Colonic mucosa (tissue), 4 donors: Measurements from ENCODE around the gene CAPN10. TPM values are rescaled to one million over a fixed set of nuclear protein-coding genes. Genes with fewer than 3 reads are reported as not detected.

Experiments used
- DNase-seq: peaks from one replicate; pipeline ENCODE4 v3.0.0-alpha.2; 2020
- H3K27ac ChIP-seq: fragments of 200-600 bp; one replicate; pipeline ENCODE4 v1.8.0; 2021
- H3K27me3 ChIP-seq: fragments of 200-600 bp; one replicate; pipeline ENCODE4 v1.8.0; 2021
- H3K36me3 ChIP-seq: fragments of 200-600 bp; one replicate; pipeline ENCODE4 v1.8.0; 2021
- H3K4me1 ChIP-seq: fragments of 200-600 bp; one replicate; pipeline ENCODE4 v1.8.0; 2021; ENCODE audit warnings: mild to moderate bottlenecking
- H3K4me3 ChIP-seq: fragments of 200-600 bp; one replicate; pipeline ENCODE4 v1.8.0; 2021
- H3K9ac ChIP-seq, 2 donors: one replicate each; pipeline ENCODE4 v1.7.0; 2013; ENCODE audit warnings: control low read depth in 2 of 2, low read depth in 2 of 2, low read length in 2 of 2
- H3K9me3 ChIP-seq: fragments of 200-600 bp; one replicate; pipeline ENCODE4 v1.8.0; 2021
- CTCF ChIP-seq: fragments of 200-600 bp; IDR thresholded peaks from one replicate; pipeline ENCODE4 v1.8.0; 2022; ENCODE audit warnings: antibody characterized with exemption, mild to moderate bottlenecking
- intact Hi-C: fragments of 100-400 bp; cut with DNase I; formaldehyde crosslinking; loops from one replicate; pipeline ENCODE4 v1.14.1; 2022
- total RNA-seq, 2 donors: library from RNA; stranded (reverse); fragmentation: NEBNext Ultra II Directional in 1 of 2; extraction: Animal tissue kit (Norgen Biotek cat#: 25700) in 1 of 2; gene quantifications; one replicate each; pipeline ENCODE4 v1.2.1, GENCODE V29; 2021
- donor health status: healthy.
- donor health status: DM: no; HTN: no; CAD: no.
- donor health status: DM: no; HTN: no; CAD: no.

CAPN10 gene
- total RNA-seq, 2 donors from 2014 or later, result 29.1 to 47.8 TPM

- Histone ChIP-seq H3K4me1 (no peaks in the 10 kb centered on the region), H3K27me3 (no peaks in the 10 kb centered on the region), H3K36me3 (peaks cover 3% of the 10 kb centered on the region), H3K9ac (no peak overlapping the region), H3K9me3 (no peaks in the 10 kb centered on the region), H3K4me3 (no peak overlapping the region), H3K27ac (no peak overlapping the region)
- TF ChIP-seq CTCF, result no peak
- intact Hi-C loops, result no loop called here
- DNase-seq, result no peak
These were observed 34.7 kb upstream of the CAPN10 start for GRCh38 chr2:240551811-240552210.

- peaks cover 3% of the 10 kb centered on the region for H3K36me3 ChIP-seq
- H3K4me3 ChIP-seq, result no peak overlapping the region
- H3K9me3 ChIP-seq, result no peaks in the 10 kb centered on the region
- no peaks in the 10 kb centered on the region for H3K27me3 ChIP-seq
- no peak for DNase-seq
- intact Hi-C loops, result no loop called here
- H3K27ac ChIP-seq, result no peak overlapping the region
- no peak for TF ChIP-seq CTCF
- H3K4me1 ChIP-seq, result peaks cover 12% of the 10 kb centered on the region
- H3K9ac ChIP-seq, result no peak overlapping the region
These were observed 32.5 kb upstream of the CAPN10 start for GRCh38 chr2:240553956-240554480.

GRCh38 chr2:240554767-240555493 lies 31.6 kb upstream of the CAPN10 start:
- no peak for DNase-seq
- no peaks in the 10 kb centered on the region for H3K27me3 ChIP-seq
- no peak overlapping the region for H3K27ac ChIP-seq
- H3K4me3 ChIP-seq, result no peak overlapping the region
- H3K4me1 ChIP-seq, result peaks cover 19% of the 10 kb centered on the region
- no peak overlapping the region for H3K9ac ChIP-seq
- H3K9me3 ChIP-seq, result no peaks in the 10 kb centered on the region
- no peak for TF ChIP-seq CTCF
- intact Hi-C loops, result no loop called here
- H3K36me3 ChIP-seq, result peaks cover 3% of the 10 kb centered on the region

- Histone ChIP-seq H3K9me3 (no peaks in the 10 kb centered on the region), H3K27me3 (no peaks in the 10 kb centered on the region), H3K4me1 (peaks cover 19% of the 10 kb centered on the region), H3K36me3 (peaks cover 3% of the 10 kb centered on the region), H3K4me3 (no peak overlapping the region), H3K27ac (no peak overlapping the region), H3K9ac (no peak overlapping the region)
- intact Hi-C loops, result no loop called here
- DNase-seq, result no peak
- no peak for TF ChIP-seq CTCF
These were observed 30.8 kb upstream of the CAPN10 start for GRCh38 chr2:240555541-240556250.

GRCh38 chr2:240556553-240557100 lies 29.9 kb upstream of the CAPN10 start:
- intact Hi-C loops, result no loop called here
- H3K9me3 ChIP-seq, result no peaks in the 10 kb centered on the region
- H3K4me1 ChIP-seq, result peaks cover 22% of the 10 kb centered on the region
- H3K4me3 ChIP-seq, result no peak overlapping the region
- peak; percentile 28 for TF ChIP-seq CTCF
- peak; percentile 58 for DNase-seq
- H3K36me3 ChIP-seq, result peaks cover under 1% of the 10 kb centered on the region
- no peak overlapping the region for H3K9ac ChIP-seq
- no peaks in the 10 kb centered on the region for H3K27me3 ChIP-seq
- no peak overlapping the region for H3K27ac ChIP-seq
